ENCODE data around the gene DBX1. TPM values are rescaled to one million over a fixed set of nuclear protein-coding genes. Genes with fewer than 3 reads are reported as not detected.

DBX1 gene
- total RNA-seq, 2 experiments from 2014 or later: not detected

DNA sequence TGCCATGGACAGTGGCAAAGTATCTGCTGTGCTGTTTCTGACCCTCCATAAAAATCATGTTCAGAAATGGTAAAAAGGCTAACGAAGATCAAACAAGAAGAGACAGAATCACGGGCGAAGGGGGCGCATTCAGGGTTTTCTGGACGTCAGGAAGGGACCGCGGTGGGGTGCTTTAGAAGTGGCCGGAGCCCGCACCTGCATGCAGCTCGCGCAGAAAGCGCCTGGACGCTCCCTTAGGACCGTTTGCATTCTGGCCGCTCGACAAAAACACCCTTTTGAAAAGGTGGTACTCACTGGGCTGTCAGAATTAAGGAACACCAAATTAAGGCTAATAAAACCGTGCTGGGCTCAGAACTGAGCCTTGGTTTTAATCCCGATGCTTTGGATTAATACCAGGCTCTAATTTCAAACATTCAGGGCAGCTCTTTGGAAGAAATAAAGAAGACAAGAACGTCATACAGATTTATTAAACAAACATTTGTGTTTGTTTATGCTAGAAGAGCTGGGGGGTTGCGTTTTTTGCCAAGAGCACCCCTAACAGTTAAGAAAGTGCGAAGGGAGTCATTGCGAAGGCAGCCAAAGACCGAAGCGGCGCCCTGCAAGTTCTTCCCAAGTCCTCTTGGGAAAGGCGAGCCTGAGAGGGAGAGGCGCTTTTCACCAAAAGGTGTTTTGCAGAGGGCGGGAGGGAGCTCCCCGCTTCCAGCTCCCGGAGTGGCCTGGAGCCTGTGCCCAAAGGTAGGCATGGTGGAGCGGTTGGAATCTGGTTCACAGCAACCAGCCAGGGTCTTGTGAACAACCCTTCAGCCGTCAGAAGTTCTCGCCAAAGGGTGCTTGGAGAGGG lies 47.7 kb upstream of the DBX1 start:
- Histone ChIP-seq H3K4me1 (ENCODE audit: insufficient read depth, low read length, poor library complexity, severe bottlenecking) (no peaks in the 10 kb centered on the region), H3K79me2 (ENCODE audit: insufficient read depth, low read depth, low read length) (no peaks in the 10 kb centered on the region), H3K9me2 (ENCODE audit: insufficient read depth, low read length) (no peaks in the 10 kb centered on the region), H3K27ac (ENCODE audit: low read depth, low read length, poor library complexity, severe bottlenecking) (no peak overlapping the region), H3K4me2 (ENCODE audit: low read length) (no peak overlapping the region), H3K36me3 (ENCODE audit: insufficient read depth, low read length) (no peaks in the 10 kb centered on the region), H3K9me3 (ENCODE audit: low read length) (no peaks in the 10 kb centered on the region), H2AFZ (ENCODE audit: low read length) (no peak overlapping the region), H4K20me1 (ENCODE audit: insufficient read depth, low read length) (no peaks in the 10 kb centered on the region), H3K4me3 (ENCODE audit: low read depth, low read length, poor library complexity, severe bottlenecking) (no peak overlapping the region)
- BruUV-seq (replicated peaks): no TSS peak
- POLR2A ChIA-PET: no interaction called here
- intact Hi-C loops (cut with micrococcal nuclease; ENCODE audit: unreplicated experiment): no loop called here
- DNase-seq (ENCODE audit: low spot score): no peak
- no peak for TF ChIP-seq EZH2phosphoT487 (IDR thresholded peaks at IDR 0.05; ENCODE audit: borderline replicate concordance, low read depth, low read length)
- TF ChIP-seq, protein P1, sequence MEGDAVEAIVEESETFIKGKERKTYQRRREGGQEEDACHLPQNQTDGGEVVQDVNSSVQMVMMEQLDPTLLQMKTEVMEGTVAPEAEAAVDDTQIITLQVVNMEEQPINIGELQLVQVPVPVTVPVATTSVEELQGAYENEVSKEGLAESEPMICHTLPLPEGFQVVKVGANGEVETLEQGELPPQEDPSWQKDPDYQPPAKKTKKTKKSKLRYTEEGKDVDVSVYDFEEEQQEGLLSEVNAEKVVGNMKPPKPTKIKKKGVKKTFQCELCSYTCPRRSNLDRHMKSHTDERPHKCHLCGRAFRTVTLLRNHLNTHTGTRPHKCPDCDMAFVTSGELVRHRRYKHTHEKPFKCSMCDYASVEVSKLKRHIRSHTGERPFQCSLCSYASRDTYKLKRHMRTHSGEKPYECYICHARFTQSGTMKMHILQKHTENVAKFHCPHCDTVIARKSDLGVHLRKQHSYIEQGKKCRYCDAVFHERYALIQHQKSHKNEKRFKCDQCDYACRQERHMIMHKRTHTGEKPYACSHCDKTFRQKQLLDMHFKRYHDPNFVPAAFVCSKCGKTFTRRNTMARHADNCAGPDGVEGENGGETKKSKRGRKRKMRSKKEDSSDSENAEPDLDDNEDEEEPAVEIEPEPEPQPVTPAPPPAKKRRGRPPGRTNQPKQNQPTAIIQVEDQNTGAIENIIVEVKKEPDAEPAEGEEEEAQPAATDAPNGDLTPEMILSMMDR (conservative IDR thresholded peaks at IDR 0.05; ENCODE audit: low read length): no peak
- CTCF ChIA-PET (ENCODE audit: unreplicated experiment): no interaction called here

DNA sequence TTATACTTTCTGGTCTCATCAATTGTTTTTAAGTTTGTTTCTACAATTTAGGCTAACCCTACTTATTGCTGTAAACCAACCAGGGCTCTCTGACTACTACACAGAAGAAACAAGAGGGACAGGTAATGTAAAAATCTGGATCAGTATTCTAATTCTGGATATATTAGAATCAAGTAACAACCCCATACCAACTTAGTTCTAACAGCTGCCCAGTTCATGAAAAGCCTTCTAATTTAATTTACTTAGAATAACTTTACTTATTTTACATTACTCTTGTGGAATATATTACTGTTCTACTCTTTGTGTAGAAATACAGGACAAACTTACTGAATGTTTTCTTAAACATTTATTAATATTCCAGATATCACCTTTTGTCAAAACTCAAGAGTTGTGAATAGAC lies 45.5 kb upstream of the DBX1 start:
- no peak overlapping the region for H3K4me3 ChIP-seq (ENCODE audit: low read depth, low read length, poor library complexity, severe bottlenecking)
- no peaks in the 10 kb centered on the region for H3K36me3 ChIP-seq (ENCODE audit: insufficient read depth, low read length)
- H3K27ac ChIP-seq (ENCODE audit: low read depth, low read length, poor library complexity, severe bottlenecking): no peak overlapping the region
- no peaks in the 10 kb centered on the region for H3K79me2 ChIP-seq (ENCODE audit: insufficient read depth, low read depth, low read length)
- ChIA-PET POLR2A (no interaction called here), CTCF (ENCODE audit: unreplicated experiment) (no interaction called here)
- no peak overlapping the region for H3K4me2 ChIP-seq (ENCODE audit: low read length)
- no peaks in the 10 kb centered on the region for H4K20me1 ChIP-seq (ENCODE audit: insufficient read depth, low read length)
- no peaks in the 10 kb centered on the region for H3K9me2 ChIP-seq (ENCODE audit: insufficient read depth, low read length)
- TF ChIP-seq EZH2phosphoT487 (IDR thresholded peaks at IDR 0.05; ENCODE audit: borderline replicate concordance, low read depth, low read length): no peak
- TF ChIP-seq, protein P1 (conservative IDR thresholded peaks at IDR 0.05; ENCODE audit: low read length): no peak
- no peak overlapping the region for H2AFZ ChIP-seq (ENCODE audit: low read length)
- BruUV-seq (replicated peaks): no TSS peak
- H3K9me3 ChIP-seq (ENCODE audit: low read length): no peaks in the 10 kb centered on the region
- no peaks in the 10 kb centered on the region for H3K4me1 ChIP-seq (ENCODE audit: insufficient read depth, low read length, poor library complexity, severe bottlenecking)
- no peak for DNase-seq (ENCODE audit: low spot score)
- intact Hi-C loops (cut with micrococcal nuclease; ENCODE audit: unreplicated experiment): no loop called here

- BruUV-seq (replicated peaks): no TSS peak
- TF ChIP-seq, protein P1 (conservative IDR thresholded peaks at IDR 0.05; ENCODE audit: low read length): no peak
- no peak for TF ChIP-seq EZH2phosphoT487 (IDR thresholded peaks at IDR 0.05; ENCODE audit: borderline replicate concordance, low read depth, low read length)
- Histone ChIP-seq H3K79me2 (ENCODE audit: insufficient read depth, low read depth, low read length) (no peaks in the 10 kb centered on the region), H3K36me3 (ENCODE audit: insufficient read depth, low read length) (no peaks in the 10 kb centered on the region), H2AFZ (ENCODE audit: low read length) (no peak overlapping the region), H3K4me3 (ENCODE audit: low read depth, low read length, poor library complexity, severe bottlenecking) (no peak overlapping the region), H3K4me2 (ENCODE audit: low read length) (no peak overlapping the region), H3K9me3 (ENCODE audit: low read length) (no peaks in the 10 kb centered on the region), H3K9me2 (ENCODE audit: insufficient read depth, low read length) (no peaks in the 10 kb centered on the region), H3K4me1 (ENCODE audit: insufficient read depth, low read length, poor library complexity, severe bottlenecking) (no peaks in the 10 kb centered on the region), H3K27ac (ENCODE audit: low read depth, low read length, poor library complexity, severe bottlenecking) (no peak overlapping the region), H4K20me1 (ENCODE audit: insufficient read depth, low read length) (no peaks in the 10 kb centered on the region)
- intact Hi-C loops (cut with micrococcal nuclease; ENCODE audit: unreplicated experiment): no loop called here
- ChIA-PET POLR2A (interaction anchor here (0.6 to 0.7 kb wide), 2 partner anchors 830 to 1740 kb away, joined by 3 read pairs; no protein-coding TSS in a partner anchor), CTCF (ENCODE audit: unreplicated experiment) (no interaction called here)
- no peak for DNase-seq (ENCODE audit: low spot score)
These were observed 44.4 kb upstream of the DBX1 start for GRCh38 chr11:20204681-20205080.
